GM23338 (cell line): Measurements from ENCODE around the gene ARID3B. TPM values are rescaled to one million over a fixed set of nuclear protein-coding genes. Genes with fewer than 3 reads are reported as not detected.

Source experiments
- ATAC-seq: fragments of 200-7000 bp; cut with Tn5 transposase; 3 replicates; pipeline ENCODE4 v1.9.1; 2020
- DNase-seq: peaks from one replicate; pipeline ENCODE4 v3.0.0-alpha.2; 2015; ENCODE audit warnings: low spot score
- H2AFZ ChIP-seq: fragments of 200-600 bp; sonication (generic); 2 replicates; pipeline ENCODE4 v1.8.0; 2016; ENCODE audit warnings: antibody characterized with exemption, mild to moderate bottlenecking, moderate library complexity
- H3F3A ChIP-seq: fragments of 200-600 bp; sonication (generic); replicated peaks from 2 replicates; pipeline ENCODE4 v1.8.0; 2017; ENCODE audit warnings: antibody characterized with exemption, mixed run types, low read depth
- H3K27ac ChIP-seq: fragments of 200-600 bp; sonication (generic); 2 replicates; pipeline ENCODE4 v1.6.1; 2016; ENCODE audit warnings: low read depth
- H3K27me3 ChIP-seq: fragments of 200-600 bp; sonication (generic); 2 replicates; pipeline ENCODE4 v1.8.0; 2016; ENCODE audit warnings: mild to moderate bottlenecking, mixed run types, moderate library complexity; ENCODE audit not compliant: insufficient read depth
- H3K36me3 ChIP-seq: fragments of 200-600 bp; sonication (generic); 2 replicates; pipeline ENCODE4 v1.8.0; 2016; ENCODE audit warnings: mild to moderate bottlenecking; ENCODE audit not compliant: insufficient read depth
- H3K4me1 ChIP-seq: fragments of 200-600 bp; sonication (generic); 2 replicates; pipeline ENCODE4 v1.8.0; 2016; ENCODE audit warnings: mild to moderate bottlenecking, moderate library complexity; ENCODE audit not compliant: insufficient read depth
- H3K4me2 ChIP-seq: fragments of 200-600 bp; sonication (generic); 2 replicates; pipeline ENCODE4 v1.7.1; 2017; ENCODE audit warnings: mixed run types
- H3K4me3 ChIP-seq: fragments of 200-600 bp; sonication (generic); 2 replicates; pipeline ENCODE4 v1.6.1; 2016; ENCODE audit warnings: mixed run types
- H3K79me2 ChIP-seq: fragments of 200-600 bp; sonication (generic); replicated peaks from 2 replicates; pipeline ENCODE4 v1.8.0; 2017; ENCODE audit warnings: mild to moderate bottlenecking; ENCODE audit not compliant: insufficient read depth
- H3K9me2 ChIP-seq: fragments of 200-600 bp; sonication (generic); 2 replicates; pipeline ENCODE4 v1.8.0; 2017; ENCODE audit not compliant: insufficient read depth
- H4K20me1 ChIP-seq: fragments of 200-600 bp; sonication (generic); replicated peaks from 2 replicates; pipeline ENCODE4 v1.8.0; 2017; ENCODE audit warnings: mild to moderate bottlenecking; ENCODE audit not compliant: insufficient read depth
- H3K27ac Mint-ChIP-seq: 2 replicates; pipeline ENCODE4 v1.8.0; 2020; ENCODE audit warnings: inconsistent platforms, mild to moderate bottlenecking, moderate library complexity, mixed read lengths
- H3K27me3 Mint-ChIP-seq: 3 replicates; pipeline ENCODE4 v1.8.0; 2022; ENCODE audit warnings: low read depth, mild to moderate bottlenecking, moderate library complexity, mixed read lengths, inconsistent platforms; ENCODE audit not compliant: insufficient read depth, poor library complexity
- H3K36me3 Mint-ChIP-seq: 3 replicates; pipeline ENCODE4 v1.8.0; 2021; ENCODE audit warnings: low read depth, mild to moderate bottlenecking, inconsistent platforms, moderate library complexity, mixed read lengths
- H3K4me1 Mint-ChIP-seq: 3 replicates; pipeline ENCODE4 v1.8.0; 2020; ENCODE audit warnings: mild to moderate bottlenecking, inconsistent platforms, mixed read lengths
- H3K4me3 Mint-ChIP-seq: 3 replicates; pipeline ENCODE4 v1.8.0; 2021; ENCODE audit warnings: moderate library complexity, mild to moderate bottlenecking, inconsistent platforms, mixed read lengths
- H3K9me3 Mint-ChIP-seq: 3 replicates; pipeline ENCODE4 v1.8.0; 2020; ENCODE audit warnings: moderate library complexity, mild to moderate bottlenecking, inconsistent platforms, mixed read lengths
- EZH2 ChIP-seq: fragments of 200-600 bp; sonication (generic); IDR thresholded peaks from one replicate; pipeline ENCODE4 v1.8.0; 2017; ENCODE audit warnings: antibody characterized with exemption, mild to moderate bottlenecking, low read depth; ENCODE audit not compliant: unreplicated experiment
- POLR2AphosphoS5 ChIP-seq: IDR thresholded peaks from 2 replicates; pipeline ENCODE4 v1.6.1; 2016; ENCODE audit warnings: antibody characterized with exemption, low read depth
- ZNF114 ChIP-seq: fragments of 250-450 bp; sonication (Bioruptor Pico); IDR thresholded peaks from 2 replicates; pipeline ENCODE4 v1.5.0; 2020; ENCODE audit warnings: mild to moderate bottlenecking, moderate library complexity
- ZNF331 ChIP-seq: fragments of 250-450 bp; sonication (Bioruptor Pico); IDR thresholded peaks from 2 replicates; pipeline ENCODE4 v1.5.0; 2020; ENCODE audit warnings: low read depth, mild to moderate bottlenecking, moderate library complexity
- polyA plus RNA-seq: library from polyadenylated mRNA; unstranded; fragments of >200 nt; fragmentation: Nextera tagmentation; extraction: Ambion mirVana; gene quantifications from 2 replicates; pipeline ENCODE4 v1.2.1, GENCODE V29; 2016
- total RNA-seq: library from RNA; depleted of rRNA; stranded (reverse); fragments of >200 nt; shearing (Covaris generic); gene quantifications from 2 replicates; pipeline ENCODE4 v1.2.3, GENCODE V29; 2014
- TF ChIP-seq, protein P1 (sequence below), 2 experiments: fragments of 200-600 bp in 1 of 2; sonication (generic) in 1 of 2; conservative IDR thresholded peaks; 2 replicates each; pipeline versions ENCODE4 v1.5.1 to v1.6.1; 2016 to 2017; ENCODE audit warnings: antibody characterized with exemption in 2 of 2, low read depth in 2 of 2, mild to moderate bottlenecking in 2 of 2, moderate library complexity in 1 of 2
- TF ChIP-seq, protein P2 (sequence below): IDR thresholded peaks from 2 replicates; pipeline ENCODE4 v1.6.1; 2016; ENCODE audit warnings: antibody characterized with exemption
- TF ChIP-seq, protein P3 (sequence below): IDR thresholded peaks from one replicate; pipeline ENCODE4 v1.6.1; 2018; ENCODE audit warnings: antibody characterized with exemption; ENCODE audit not compliant: unreplicated experiment

Gene ARID3B
- total and polyA plus RNA-seq, 2 experiments from 2014 or later, result 65.5 to 147 TPM

DNA sequence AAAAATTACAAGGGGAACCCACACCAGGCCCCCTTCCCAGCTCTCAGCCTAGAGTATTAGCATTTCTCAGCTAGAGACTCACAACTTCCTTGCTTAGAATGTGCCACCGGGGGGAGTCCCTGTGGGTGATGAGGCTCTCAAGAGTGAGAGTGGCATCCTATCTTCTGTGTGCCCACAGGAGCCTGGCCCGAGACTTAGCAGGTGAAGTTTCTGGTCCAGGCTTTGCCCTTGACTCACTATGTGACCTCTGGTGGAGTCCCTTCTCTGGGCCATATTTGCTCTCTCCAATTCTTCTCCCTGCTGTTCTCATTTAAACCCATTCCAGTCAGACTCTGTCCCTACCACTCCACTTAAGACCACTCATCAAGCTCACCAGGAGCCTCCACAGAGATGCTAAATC, 92.8 kb downstream of the ARID3B start (continued):
- TF ChIP-seq, protein P1, sequence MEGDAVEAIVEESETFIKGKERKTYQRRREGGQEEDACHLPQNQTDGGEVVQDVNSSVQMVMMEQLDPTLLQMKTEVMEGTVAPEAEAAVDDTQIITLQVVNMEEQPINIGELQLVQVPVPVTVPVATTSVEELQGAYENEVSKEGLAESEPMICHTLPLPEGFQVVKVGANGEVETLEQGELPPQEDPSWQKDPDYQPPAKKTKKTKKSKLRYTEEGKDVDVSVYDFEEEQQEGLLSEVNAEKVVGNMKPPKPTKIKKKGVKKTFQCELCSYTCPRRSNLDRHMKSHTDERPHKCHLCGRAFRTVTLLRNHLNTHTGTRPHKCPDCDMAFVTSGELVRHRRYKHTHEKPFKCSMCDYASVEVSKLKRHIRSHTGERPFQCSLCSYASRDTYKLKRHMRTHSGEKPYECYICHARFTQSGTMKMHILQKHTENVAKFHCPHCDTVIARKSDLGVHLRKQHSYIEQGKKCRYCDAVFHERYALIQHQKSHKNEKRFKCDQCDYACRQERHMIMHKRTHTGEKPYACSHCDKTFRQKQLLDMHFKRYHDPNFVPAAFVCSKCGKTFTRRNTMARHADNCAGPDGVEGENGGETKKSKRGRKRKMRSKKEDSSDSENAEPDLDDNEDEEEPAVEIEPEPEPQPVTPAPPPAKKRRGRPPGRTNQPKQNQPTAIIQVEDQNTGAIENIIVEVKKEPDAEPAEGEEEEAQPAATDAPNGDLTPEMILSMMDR (conservative IDR thresholded peaks at IDR 0.05; ENCODE audit: low read depth in 2 of 2), result no peak; a peak in 1 of 4 replicates
- TF ChIP-seq, protein P2, sequence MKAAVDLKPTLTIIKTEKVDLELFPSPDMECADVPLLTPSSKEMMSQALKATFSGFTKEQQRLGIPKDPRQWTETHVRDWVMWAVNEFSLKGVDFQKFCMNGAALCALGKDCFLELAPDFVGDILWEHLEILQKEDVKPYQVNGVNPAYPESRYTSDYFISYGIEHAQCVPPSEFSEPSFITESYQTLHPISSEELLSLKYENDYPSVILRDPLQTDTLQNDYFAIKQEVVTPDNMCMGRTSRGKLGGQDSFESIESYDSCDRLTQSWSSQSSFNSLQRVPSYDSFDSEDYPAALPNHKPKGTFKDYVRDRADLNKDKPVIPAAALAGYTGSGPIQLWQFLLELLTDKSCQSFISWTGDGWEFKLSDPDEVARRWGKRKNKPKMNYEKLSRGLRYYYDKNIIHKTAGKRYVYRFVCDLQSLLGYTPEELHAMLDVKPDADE, result no peak
- no peak for TF ChIP-seq POLR2AphosphoS5
- no peak for TF ChIP-seq ZNF114 (CRISPR knock-in tag)
- no peak for TF ChIP-seq ZNF331 (CRISPR knock-in tag)
- TF ChIP-seq, protein P3, sequence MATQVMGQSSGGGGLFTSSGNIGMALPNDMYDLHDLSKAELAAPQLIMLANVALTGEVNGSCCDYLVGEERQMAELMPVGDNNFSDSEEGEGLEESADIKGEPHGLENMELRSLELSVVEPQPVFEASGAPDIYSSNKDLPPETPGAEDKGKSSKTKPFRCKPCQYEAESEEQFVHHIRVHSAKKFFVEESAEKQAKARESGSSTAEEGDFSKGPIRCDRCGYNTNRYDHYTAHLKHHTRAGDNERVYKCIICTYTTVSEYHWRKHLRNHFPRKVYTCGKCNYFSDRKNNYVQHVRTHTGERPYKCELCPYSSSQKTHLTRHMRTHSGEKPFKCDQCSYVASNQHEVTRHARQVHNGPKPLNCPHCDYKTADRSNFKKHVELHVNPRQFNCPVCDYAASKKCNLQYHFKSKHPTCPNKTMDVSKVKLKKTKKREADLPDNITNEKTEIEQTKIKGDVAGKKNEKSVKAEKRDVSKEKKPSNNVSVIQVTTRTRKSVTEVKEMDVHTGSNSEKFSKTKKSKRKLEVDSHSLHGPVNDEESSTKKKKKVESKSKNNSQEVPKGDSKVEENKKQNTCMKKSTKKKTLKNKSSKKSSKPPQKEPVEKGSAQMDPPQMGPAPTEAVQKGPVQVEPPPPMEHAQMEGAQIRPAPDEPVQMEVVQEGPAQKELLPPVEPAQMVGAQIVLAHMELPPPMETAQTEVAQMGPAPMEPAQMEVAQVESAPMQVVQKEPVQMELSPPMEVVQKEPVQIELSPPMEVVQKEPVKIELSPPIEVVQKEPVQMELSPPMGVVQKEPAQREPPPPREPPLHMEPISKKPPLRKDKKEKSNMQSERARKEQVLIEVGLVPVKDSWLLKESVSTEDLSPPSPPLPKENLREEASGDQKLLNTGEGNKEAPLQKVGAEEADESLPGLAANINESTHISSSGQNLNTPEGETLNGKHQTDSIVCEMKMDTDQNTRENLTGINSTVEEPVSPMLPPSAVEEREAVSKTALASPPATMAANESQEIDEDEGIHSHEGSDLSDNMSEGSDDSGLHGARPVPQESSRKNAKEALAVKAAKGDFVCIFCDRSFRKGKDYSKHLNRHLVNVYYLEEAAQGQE, result no peak

DNA sequence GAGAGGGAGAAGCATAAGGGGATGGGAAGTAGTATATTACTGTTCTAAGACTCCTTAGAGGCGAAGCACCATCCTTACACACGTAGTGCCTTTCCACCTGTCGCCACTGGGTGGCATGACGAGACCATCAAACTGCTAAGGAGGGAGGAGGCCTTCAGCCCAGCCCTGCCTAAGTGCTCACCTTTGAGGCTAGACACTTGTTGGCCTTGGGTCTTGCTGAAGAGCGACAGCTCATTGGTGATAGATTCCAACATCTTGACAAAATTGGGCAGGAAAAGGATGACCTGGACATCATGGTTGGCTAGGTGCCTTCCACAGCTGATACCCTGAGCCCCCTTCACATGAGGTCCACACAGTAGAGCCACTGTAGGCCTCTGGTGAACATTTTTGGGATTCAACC, 94.2 kb downstream of the ARID3B start:
- Histone ChIP-seq H3K9me2 (no peaks in the 10 kb centered on the region), H3K27ac (no peak overlapping the region), H3K4me2 (no peak overlapping the region), H3K4me1 (no peaks in the 10 kb centered on the region), H3K79me2 (0 out of 2 replicates have a peak, but pooled peaks cover 5% of the 10 kb centered on the region), H3K4me3 (no peak overlapping the region), H4K20me1 (peaks cover 15% of the 10 kb centered on the region), H2AFZ (no peak overlapping the region), H3K36me3 (peaks cover 7% of the 10 kb centered on the region; the same call in 1 of the 2 replicates), H3F3A (0 out of 2 replicates have a peak, but pooled peaks cover 7% of the 10 kb centered on the region), H3K27me3 (no peaks in the 10 kb centered on the region)
- Mint-ChIP-seq H3K4me1 (no peaks in the 10 kb centered on the region), H3K4me3 (no peak overlapping the region), H3K9me3 (no peaks in the 10 kb centered on the region), H3K27ac (no peak overlapping the region), H3K36me3 (peaks cover 27% of the 10 kb centered on the region), H3K27me3 (peaks cover 5% of the 10 kb centered on the region)
- TF ChIP-seq, protein P1 (conservative IDR thresholded peaks at IDR 0.05; ENCODE audit: low read depth in 2 of 2), result peak; percentile 95 to 99
- no peak for TF ChIP-seq EZH2
- ATAC-seq (peak; percentile 84), DNase-seq (peak; percentile 87)
